Sigmoid colon (tissue), 4 donors: ENCODE data around the gene NOS1AP.

Source experiments
- CTCF ChIP-seq, 4 experiments: fragments of 450-650 bp in 3 of 4; fragments of 200-600 bp in 1 of 4; IDR thresholded peaks; one replicate each; pipeline ENCODE4 v1.5.1; 2016 to 2019; ENCODE audit warnings: antibody characterized with exemption in 4 of 4, mild to moderate bottlenecking in 3 of 4, moderate library complexity in 2 of 4
- EP300 ChIP-seq, 4 donors: sonication (generic); formaldehyde crosslinking; IDR thresholded peaks; one replicate each; pipeline ENCODE4 v1.6.1; 2017; ENCODE audit warnings: antibody characterized with exemption in 4 of 4
- POLR2A ChIP-seq, 2 donors: fragments of 450-650 bp; IDR thresholded peaks; one replicate each; pipeline ENCODE4 v1.6.1; 2016; ENCODE audit warnings: antibody characterized with exemption in 2 of 2, mild to moderate bottlenecking in 2 of 2, moderate library complexity in 2 of 2

GRCh38 chr1:162285149-162285561, 215.7 kb downstream of the NOS1AP start:
- TF ChIP-seq CTCF (IDR thresholded peaks at IDR 0.05): no peak
- TF ChIP-seq EP300 (IDR thresholded peaks at IDR 0.05): no peak
- no peak for TF ChIP-seq POLR2A (IDR thresholded peaks at IDR 0.05)
